HCT116 (cell line): ENCODE data around the gene KIF13A. TPM values are rescaled to one million over a fixed set of nuclear protein-coding genes. Genes with fewer than 3 reads are reported as not detected.

Source experiments
- ATAC-seq: fragments of 200-7000 bp; cut with Tn5 transposase; 2 replicates; pipeline ENCODE4 v1.9.1; 2020; ENCODE audit warnings: mild to moderate bottlenecking, moderate library complexity
- BruUV-seq: library from RNA; stranded (reverse); fragments of 400-500 nt; replicated peaks from 2 replicates; lab custom pipeline; 2021; lab: Mats Ljungman, UMichigan
- CTCF ChIA-PET: fragments of 300-600 bp; sonication (Branson Sonifier 250); formaldehyde crosslinking; loops from one replicate; lab custom pipeline; 2021; ENCODE audit warnings: antibody characterized with exemption; lab: Charles Lee
- POLR2A ChIA-PET: fragments of 300-600, 350-600 bp; sonication (Branson Sonifier 250); formaldehyde crosslinking; loops from one replicate; lab custom pipeline; 2021; ENCODE audit warnings: antibody characterized with exemption; lab: Charles Lee
- RAD21 ChIA-PET, 2 experiments: fragments of 300-600 bp; sonication (Branson Sonifier 250); formaldehyde crosslinking; loops; one replicate each; lab custom pipeline; 2023; ENCODE audit warnings: low total read pairs in 2 of 2; ENCODE audit not compliant: uncharacterized antibody in 2 of 2, unreplicated experiment in 2 of 2, low non-redundant PET in 1 of 2; lab: Charles Lee
- DNase-seq: peaks from one replicate; pipeline ENCODE4 v3.0.0-alpha.2; 2010; ENCODE audit warnings: low read depth, low spot score
- H2AFZ ChIP-seq: fragments of 200-600 bp; shearing (Covaris generic), sonication (generic); 2 replicates; pipeline ENCODE4 v1.6.1; 2017; ENCODE audit warnings: low read depth, mixed run types, mixed read lengths, antibody characterized with exemption, low read length; ENCODE audit not compliant: poor library complexity, severe bottlenecking
- H3K27ac ChIP-seq: 2 replicates; pipeline ENCODE4 v1.5.1; 2012; ENCODE audit warnings: low read depth, low read length
- H3K27me3 ChIP-seq: fragments of 200-600 bp; sonication (generic); 2 replicates; pipeline ENCODE4 v1.6.1; 2016; ENCODE audit warnings: mixed run types, low read length, mixed read lengths; ENCODE audit not compliant: insufficient read depth
- H3K36me3 ChIP-seq, 2 experiments: fragments of 200-500 bp in 1 of 2; fragments of 200-600 bp in 1 of 2; sonication (Bioruptor generic) in 1 of 2; sonication (generic) in 1 of 2; 2 replicates each; pipeline versions ENCODE4 v1.5.1 to v1.6.1; 2014 to 2016; ENCODE audit warnings: low read length in 2 of 2, inconsistent platforms in 1 of 2, mixed read lengths in 1 of 2, mixed run types in 1 of 2; ENCODE audit not compliant: insufficient read depth in 2 of 2, control insufficient read depth in 1 of 2
- H3K4me1 ChIP-seq, 2 experiments: fragments of 200-600 bp in 1 of 2; sonication (generic) in 1 of 2; 2 replicates each; pipeline versions ENCODE4 v1.5.1 to v1.6.1; 2012 to 2017; ENCODE audit warnings: low read length in 2 of 2, inconsistent platforms in 1 of 2, mild to moderate bottlenecking in 1 of 2, mixed read lengths in 1 of 2, mixed run types in 1 of 2, moderate library complexity in 1 of 2; ENCODE audit not compliant: insufficient read depth in 2 of 2, control insufficient read depth in 1 of 2
- H3K4me2 ChIP-seq: fragments of 200-600 bp; sonication (generic); 2 replicates; pipeline ENCODE4 v1.6.1; 2017; ENCODE audit warnings: mixed run types, low read length, mixed read lengths
- H3K4me3 ChIP-seq, 2 experiments: fragments of 200-600 bp in 1 of 2; sonication (generic) in 1 of 2; replicated peaks in 1 of 2; 2 replicates each; pipeline ENCODE4 v1.5.1; 2011 to 2016; ENCODE audit warnings: low read length in 2 of 2, control low read depth in 1 of 2, low read depth in 1 of 2, mild to moderate bottlenecking in 1 of 2, mixed read lengths in 1 of 2, mixed run types in 1 of 2
- H3K79me2 ChIP-seq: fragments of 200-600 bp; sonication (generic); 2 replicates; pipeline ENCODE4 v1.6.1; 2017; ENCODE audit warnings: mild to moderate bottlenecking, mixed run types, low read length, moderate library complexity, mixed read lengths; ENCODE audit not compliant: insufficient read depth
- H3K9ac ChIP-seq: fragments of 200-600 bp; sonication (generic); 2 replicates; pipeline ENCODE4 v1.6.1; 2016; ENCODE audit warnings: low read length, mixed read lengths
- H3K9me2 ChIP-seq: fragments of 200-600 bp; sonication (generic), shearing (Covaris generic); 2 replicates; pipeline ENCODE4 v1.6.1; 2017; ENCODE audit warnings: mixed run types, mild to moderate bottlenecking, moderate library complexity; ENCODE audit not compliant: insufficient read depth
- H3K9me3 ChIP-seq, 2 experiments: fragments of 200-500 bp in 1 of 2; fragments of 200-600 bp in 1 of 2; sonication (Bioruptor generic) in 1 of 2; sonication (generic) in 1 of 2; 2 replicates each; pipeline ENCODE4 v1.6.1; 2014 to 2017; ENCODE audit warnings: low read length in 2 of 2, mixed read lengths in 2 of 2, inconsistent platforms in 1 of 2, low read depth in 1 of 2, mild to moderate bottlenecking in 1 of 2, mixed run types in 1 of 2, moderate library complexity in 1 of 2; ENCODE audit not compliant: control insufficient read depth in 1 of 2, insufficient read depth in 1 of 2
- H4K20me1 ChIP-seq: fragments of 200-600 bp; sonication (generic), shearing (Covaris generic); 2 replicates; pipeline ENCODE4 v1.6.1; 2017; ENCODE audit warnings: mixed run types, mild to moderate bottlenecking, moderate library complexity; ENCODE audit not compliant: insufficient read depth
- CBX3 ChIP-seq: IDR thresholded peaks from 2 replicates; pipeline ENCODE4 v1.6.1; 2012; ENCODE audit warnings: low read depth
- CEBPB ChIP-seq: IDR thresholded peaks from 2 replicates; pipeline ENCODE4 v1.6.1; 2012; ENCODE audit warnings: low read depth
- EGR1 ChIP-seq: IDR thresholded peaks from 2 replicates; pipeline ENCODE4 v1.6.1; 2012; ENCODE audit warnings: low read depth
- ELF1 ChIP-seq: IDR thresholded peaks from 2 replicates; pipeline ENCODE4 v1.6.1; 2012; ENCODE audit warnings: low read depth, borderline replicate concordance
- EZH2 ChIP-seq: fragments of 200-600 bp; sonication (generic); IDR thresholded peaks from 2 replicates; pipeline ENCODE4 v1.6.1; 2017; ENCODE audit warnings: antibody characterized with exemption, mixed run types
- EZH2phosphoT487 ChIP-seq: fragments of 200-600 bp; IDR thresholded peaks from 2 replicates; pipeline ENCODE4 v1.6.1; 2018; ENCODE audit warnings: antibody characterized with exemption, borderline replicate concordance
- FOSL1 ChIP-seq: IDR thresholded peaks from 2 replicates; pipeline ENCODE4 v1.6.1; 2012; ENCODE audit warnings: low read depth
- JUND ChIP-seq: IDR thresholded peaks from 2 replicates; pipeline ENCODE4 v1.6.1; 2012
- POLR2A ChIP-seq: IDR thresholded peaks from 2 replicates; pipeline ENCODE4 v1.7.0; 2011; ENCODE audit warnings: borderline replicate concordance; ENCODE audit not compliant: insufficient read depth, insufficient read length; ENCODE audit errors: extremely low read depth
- RAD21 ChIP-seq: IDR thresholded peaks from 2 replicates; pipeline ENCODE4 v1.6.1; 2012; ENCODE audit warnings: low read depth, mild to moderate bottlenecking
- SIN3A ChIP-seq: IDR thresholded peaks from 2 replicates; pipeline ENCODE4 v1.6.1; 2012; ENCODE audit warnings: low read depth
- SRF ChIP-seq: IDR thresholded peaks from 2 replicates; pipeline ENCODE4 v1.6.1; 2012; ENCODE audit warnings: low read depth
- TCF7L2 ChIP-seq: IDR thresholded peaks from 2 replicates; pipeline ENCODE4 v1.7.0; 2011; ENCODE audit warnings: borderline replicate concordance, inconsistent platforms; ENCODE audit not compliant: insufficient read depth, insufficient read length; ENCODE audit errors: extremely low read depth
- YY1 ChIP-seq: IDR thresholded peaks from 2 replicates; pipeline ENCODE4 v1.6.1; 2011; ENCODE audit warnings: low read length, low read depth, moderate library complexity, mild to moderate bottlenecking; ENCODE audit not compliant: insufficient replicate concordance; ENCODE audit errors: extremely low read depth
- ZNF274 ChIP-seq: fragments of 200-500 bp; sonication (Bioruptor generic); IDR thresholded peaks from 2 replicates; pipeline ENCODE4 v1.6.1; 2014; ENCODE audit warnings: mild to moderate bottlenecking, low read depth, low read length, inconsistent platforms
- intact Hi-C: fragments of 100-400 bp; cut with micrococcal nuclease; formaldehyde crosslinking; loops from 2 replicates; pipeline ENCODE4 v1.10.0; 2022
- total RNA-seq: library from RNA; stranded (reverse); gene quantifications from one replicate; pipeline ENCODE4 v1.2.1, GENCODE V29; 2021; ENCODE audit not compliant: unreplicated experiment
- TF ChIP-seq, protein P1 (sequence below): IDR thresholded peaks from 2 replicates; pipeline ENCODE4 v1.6.1; 2011; ENCODE audit warnings: mild to moderate bottlenecking, low read length, moderate library complexity; ENCODE audit not compliant: insufficient replicate concordance; ENCODE audit errors: extremely low read depth
- TF ChIP-seq, protein P2 (sequence below): IDR thresholded peaks from 2 replicates; pipeline ENCODE4 v1.6.1; 2012
- TF ChIP-seq, protein P3 (sequence below), 3 experiments: fragments of 200-600 bp in 1 of 3; sonication (generic) in 1 of 3; IDR thresholded peaks in 2 of 3; conservative IDR thresholded peaks in 1 of 3; 2 replicates each; pipeline ENCODE4 v1.5.1; 2012 to 2017; ENCODE audit warnings: low read depth in 2 of 3, low read length in 2 of 3, antibody characterized with exemption in 1 of 3, borderline replicate concordance in 1 of 3, control low read depth in 1 of 3, mild to moderate bottlenecking in 1 of 3, mixed read lengths in 1 of 3, mixed run types in 1 of 3, moderate library complexity in 1 of 3; ENCODE audit not compliant: insufficient read depth in 1 of 3
- TF ChIP-seq, protein P4 (sequence below): IDR thresholded peaks from 2 replicates; pipeline ENCODE4 v1.6.1; 2012
- TF ChIP-seq, protein P5 (sequence below): IDR thresholded peaks from 2 replicates; pipeline ENCODE4 v1.6.1; 2012; ENCODE audit warnings: low read depth

The KIF13A gene
- total RNA-seq, 1 experiment from 2014 or later: 23.1 TPM

DNA sequence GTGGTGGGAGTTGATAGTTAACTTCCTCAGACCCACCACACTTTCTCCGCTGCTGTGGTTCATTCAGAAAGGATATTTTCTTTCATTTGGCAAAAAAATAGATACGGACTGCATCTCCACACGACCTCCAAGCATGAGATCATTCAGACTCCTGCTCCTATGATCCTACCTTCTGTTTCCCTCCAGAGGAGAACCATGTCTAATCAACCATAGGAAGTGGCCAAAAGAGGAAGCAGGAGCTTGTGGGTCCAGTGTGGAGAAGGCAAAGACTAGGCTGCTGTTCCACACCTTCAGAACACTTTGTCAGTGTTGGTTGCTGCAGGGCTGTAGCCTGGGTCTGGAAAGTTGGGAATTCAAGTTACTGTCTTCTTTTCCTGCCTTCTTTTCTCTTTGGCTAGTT, 10.6 kb upstream of the KIF13A start:
- Histone ChIP-seq H3K4me2 (peak overlapping the region; percentile 33), H3K9me2 (no peaks in the 10 kb centered on the region), H3K27me3 (no peaks in the 10 kb centered on the region), H2AFZ (no peak overlapping the region), H3K27ac (no peak overlapping the region), H3K79me2 (no peaks in the 10 kb centered on the region)
- DNase-seq: no peak
- TF ChIP-seq, protein P1, sequence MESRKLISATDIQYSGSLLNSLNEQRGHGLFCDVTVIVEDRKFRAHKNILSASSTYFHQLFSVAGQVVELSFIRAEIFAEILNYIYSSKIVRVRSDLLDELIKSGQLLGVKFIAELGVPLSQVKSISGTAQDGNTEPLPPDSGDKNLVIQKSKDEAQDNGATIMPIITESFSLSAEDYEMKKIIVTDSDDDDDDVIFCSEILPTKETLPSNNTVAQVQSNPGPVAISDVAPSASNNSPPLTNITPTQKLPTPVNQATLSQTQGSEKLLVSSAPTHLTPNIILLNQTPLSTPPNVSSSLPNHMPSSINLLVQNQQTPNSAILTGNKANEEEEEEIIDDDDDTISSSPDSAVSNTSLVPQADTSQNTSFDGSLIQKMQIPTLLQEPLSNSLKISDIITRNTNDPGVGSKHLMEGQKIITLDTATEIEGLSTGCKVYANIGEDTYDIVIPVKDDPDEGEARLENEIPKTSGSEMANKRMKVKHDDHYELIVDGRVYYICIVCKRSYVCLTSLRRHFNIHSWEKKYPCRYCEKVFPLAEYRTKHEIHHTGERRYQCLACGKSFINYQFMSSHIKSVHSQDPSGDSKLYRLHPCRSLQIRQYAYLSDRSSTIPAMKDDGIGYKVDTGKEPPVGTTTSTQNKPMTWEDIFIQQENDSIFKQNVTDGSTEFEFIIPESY: no peak
- TF ChIP-seq, protein P2, sequence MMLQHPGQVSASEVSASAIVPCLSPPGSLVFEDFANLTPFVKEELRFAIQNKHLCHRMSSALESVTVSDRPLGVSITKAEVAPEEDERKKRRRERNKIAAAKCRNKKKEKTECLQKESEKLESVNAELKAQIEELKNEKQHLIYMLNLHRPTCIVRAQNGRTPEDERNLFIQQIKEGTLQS: no peak
- TF ChIP-seq TCF7L2: no peak
- TF ChIP-seq JUND: no peak
- no peak for TF ChIP-seq CBX3
- no peak for TF ChIP-seq SIN3A
- TF ChIP-seq, protein P3, sequence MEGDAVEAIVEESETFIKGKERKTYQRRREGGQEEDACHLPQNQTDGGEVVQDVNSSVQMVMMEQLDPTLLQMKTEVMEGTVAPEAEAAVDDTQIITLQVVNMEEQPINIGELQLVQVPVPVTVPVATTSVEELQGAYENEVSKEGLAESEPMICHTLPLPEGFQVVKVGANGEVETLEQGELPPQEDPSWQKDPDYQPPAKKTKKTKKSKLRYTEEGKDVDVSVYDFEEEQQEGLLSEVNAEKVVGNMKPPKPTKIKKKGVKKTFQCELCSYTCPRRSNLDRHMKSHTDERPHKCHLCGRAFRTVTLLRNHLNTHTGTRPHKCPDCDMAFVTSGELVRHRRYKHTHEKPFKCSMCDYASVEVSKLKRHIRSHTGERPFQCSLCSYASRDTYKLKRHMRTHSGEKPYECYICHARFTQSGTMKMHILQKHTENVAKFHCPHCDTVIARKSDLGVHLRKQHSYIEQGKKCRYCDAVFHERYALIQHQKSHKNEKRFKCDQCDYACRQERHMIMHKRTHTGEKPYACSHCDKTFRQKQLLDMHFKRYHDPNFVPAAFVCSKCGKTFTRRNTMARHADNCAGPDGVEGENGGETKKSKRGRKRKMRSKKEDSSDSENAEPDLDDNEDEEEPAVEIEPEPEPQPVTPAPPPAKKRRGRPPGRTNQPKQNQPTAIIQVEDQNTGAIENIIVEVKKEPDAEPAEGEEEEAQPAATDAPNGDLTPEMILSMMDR (IDR thresholded peaks at IDR 0.05 in 2 of 3, conservative IDR thresholded peaks at IDR 0.05 in 1 of 3; ENCODE audit: borderline replicate concordance in 1 of 3, insufficient read depth in 1 of 3, low read depth in 2 of 3, low read length in 2 of 3): no peak
- no peak for TF ChIP-seq ZNF274
- no peak for TF ChIP-seq FOSL1
- TF ChIP-seq ELF1: no peak
- TF ChIP-seq RAD21: no peak
- no peak for TF ChIP-seq EZH2phosphoT487
- no peak for TF ChIP-seq SRF
- TF ChIP-seq, protein P4, sequence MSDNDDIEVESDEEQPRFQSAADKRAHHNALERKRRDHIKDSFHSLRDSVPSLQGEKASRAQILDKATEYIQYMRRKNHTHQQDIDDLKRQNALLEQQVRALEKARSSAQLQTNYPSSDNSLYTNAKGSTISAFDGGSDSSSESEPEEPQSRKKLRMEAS: no peak
- TF ChIP-seq, protein P5, sequence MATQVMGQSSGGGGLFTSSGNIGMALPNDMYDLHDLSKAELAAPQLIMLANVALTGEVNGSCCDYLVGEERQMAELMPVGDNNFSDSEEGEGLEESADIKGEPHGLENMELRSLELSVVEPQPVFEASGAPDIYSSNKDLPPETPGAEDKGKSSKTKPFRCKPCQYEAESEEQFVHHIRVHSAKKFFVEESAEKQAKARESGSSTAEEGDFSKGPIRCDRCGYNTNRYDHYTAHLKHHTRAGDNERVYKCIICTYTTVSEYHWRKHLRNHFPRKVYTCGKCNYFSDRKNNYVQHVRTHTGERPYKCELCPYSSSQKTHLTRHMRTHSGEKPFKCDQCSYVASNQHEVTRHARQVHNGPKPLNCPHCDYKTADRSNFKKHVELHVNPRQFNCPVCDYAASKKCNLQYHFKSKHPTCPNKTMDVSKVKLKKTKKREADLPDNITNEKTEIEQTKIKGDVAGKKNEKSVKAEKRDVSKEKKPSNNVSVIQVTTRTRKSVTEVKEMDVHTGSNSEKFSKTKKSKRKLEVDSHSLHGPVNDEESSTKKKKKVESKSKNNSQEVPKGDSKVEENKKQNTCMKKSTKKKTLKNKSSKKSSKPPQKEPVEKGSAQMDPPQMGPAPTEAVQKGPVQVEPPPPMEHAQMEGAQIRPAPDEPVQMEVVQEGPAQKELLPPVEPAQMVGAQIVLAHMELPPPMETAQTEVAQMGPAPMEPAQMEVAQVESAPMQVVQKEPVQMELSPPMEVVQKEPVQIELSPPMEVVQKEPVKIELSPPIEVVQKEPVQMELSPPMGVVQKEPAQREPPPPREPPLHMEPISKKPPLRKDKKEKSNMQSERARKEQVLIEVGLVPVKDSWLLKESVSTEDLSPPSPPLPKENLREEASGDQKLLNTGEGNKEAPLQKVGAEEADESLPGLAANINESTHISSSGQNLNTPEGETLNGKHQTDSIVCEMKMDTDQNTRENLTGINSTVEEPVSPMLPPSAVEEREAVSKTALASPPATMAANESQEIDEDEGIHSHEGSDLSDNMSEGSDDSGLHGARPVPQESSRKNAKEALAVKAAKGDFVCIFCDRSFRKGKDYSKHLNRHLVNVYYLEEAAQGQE: no peak
- no peak for TF ChIP-seq CEBPB
- TF ChIP-seq POLR2A: no peak
- no peak for TF ChIP-seq YY1
- TF ChIP-seq EGR1: no peak
- TF ChIP-seq EZH2: no peak
- TF ChIP-seq, all 23 proteins: peak for 0
- Histone ChIP-seq H3K9ac (no peak overlapping the region), H4K20me1 (no peaks in the 10 kb centered on the region), H3K36me3 (no peaks in the 10 kb centered on the region), H3K9me3 (no peaks in the 10 kb centered on the region), H3K4me3 (peak overlapping the region in 1 of 2 experiments; percentile 3; a peak in 1 of 4 replicates), H3K4me1 (peaks cover 0 to 11% of the 10 kb centered on the region in 2 experiments; a peak in 2 of 4 replicates)
- intact Hi-C loops: no loop called here
- RAD21 ChIA-PET: no interaction called here
- CTCF ChIA-PET: no interaction called here
- POLR2A ChIA-PET: no interaction called here
- ATAC-seq: peak; percentile 22
- BruUV-seq: no TSS peak
